Suprapubic skin (tissue), 4 donors: Measurements from ENCODE around the gene FUT3. TPM values are rescaled to one million over a fixed set of nuclear protein-coding genes. Genes with fewer than 3 reads are reported as not detected.

Source experiments
- total RNA-seq, 4 donors: library from RNA; depleted of rRNA; stranded (reverse); fragments of >200 nt; gene quantifications; one replicate each; pipeline ENCODE4 v1.1.0, GENCODE V29; 2016

The FUT3 gene
- total RNA-seq, 4 donors from 2014 or later, result 0.93 to 3.6 (median 1.4) TPM

Other genes starting within 250 kb of the FUT3 start
- gene SAFB2, start 228.7 kb downstream of the FUT3 start, total RNA-seq, result 100 to 1,000 TPM in 1 of 4 donors, 10 to 100 TPM in 3; 22.9 to 105 (median 28.8) TPM
- gene SAFB, start 228.4 kb downstream of the FUT3 start, total RNA-seq, result 100 to 1,000 TPM in 1 of 4 donors, 10 to 100 TPM in 3; 46.3 to 181 (median 63.7) TPM
- 10 to 100 TPM; 37.2 to 67.1 (median 58.1) TPM for gene MICOS13, start 170.9 kb downstream of the FUT3 start, total RNA-seq
- 10 to 100 TPM; 11.6 to 19.0 (median 15.1) TPM for gene HSD11B1L, start 170.4 kb downstream of the FUT3 start, total RNA-seq
- 100 to 1,000 TPM; 420 to 822 (median 688) TPM for gene RPL36, start 161.2 kb downstream of the FUT3 start, total RNA-seq
- 10 to 100 TPM; 42.1 to 57.4 (median 47.7) TPM for gene LONP1, start 131.3 kb downstream of the FUT3 start, total RNA-seq
- under 1 TPM in 1 of 4 donors, not detected in 3; 0.24 TPM for gene CATSPERD, start 130.8 kb downstream of the FUT3 start, total RNA-seq
- gene PRR22, start 66.7 kb downstream of the FUT3 start, total RNA-seq, result 1 to 10 TPM; 2.0 to 5.1 (median 3.6) TPM
- 10 to 100 TPM; 28.8 to 58.5 (median 43.8) TPM for gene DUS3L, start 60.3 kb downstream of the FUT3 start, total RNA-seq
- 1 to 10 TPM; 3.7 to 9.1 (median 6.6) TPM for gene NRTN, start 46.4 kb downstream of the FUT3 start, total RNA-seq
- 1 to 10 TPM in 1 of 4 donors, under 1 TPM in 1, not detected in 2; 0.25 to 1.4 TPM for gene FUT6, start 11.7 kb downstream of the FUT3 start, total RNA-seq
- under 1 TPM in 1 of 4 donors, not detected in 3; 0.23 TPM for gene FUT5, start 19.1 kb upstream of the FUT3 start, total RNA-seq
- gene NDUFA11, start 52.3 kb upstream of the FUT3 start, total RNA-seq, result 100 to 1,000 TPM in 3 of 4 donors, 10 to 100 TPM in 1; 80.9 to 245 (median 174) TPM
- 10 to 100 TPM in 2 of 4 donors, 1 to 10 TPM in 2; 7.4 to 15.4 (median 12.0) TPM for gene VMAC, start 53.4 kb upstream of the FUT3 start, total RNA-seq
- gene CAPS, start 62.8 kb upstream of the FUT3 start, total RNA-seq, result 10 to 100 TPM in 2 of 4 donors, 1 to 10 TPM in 2; 7.2 to 36.5 (median 10.0) TPM
- gene RANBP3, start 126.7 kb upstream of the FUT3 start, total RNA-seq, result 10 to 100 TPM; 55.6 to 85.0 (median 78.0) TPM